CD4-positive, alpha-beta T cell treated with Interleukin-17A for 1 hour (primary cell): ENCODE data around the gene MASP1.

Source experiments
- DNase-seq: peaks from one replicate; pipeline ENCODE4 v3.0.0-alpha.2; 2020

The MASP1 gene

GRCh38 chr3:187293516-187294430 lies 2.2 kb upstream of the MASP1 start:
- no peak for DNase-seq

GRCh38 chr3:187292631-187293515 lies 1.3 kb upstream of the MASP1 start:
- no peak for DNase-seq

- no peak for DNase-seq
Measured at GRCh38 chr3:187292181-187292580, 644 bp upstream of the MASP1 start.

DNA sequence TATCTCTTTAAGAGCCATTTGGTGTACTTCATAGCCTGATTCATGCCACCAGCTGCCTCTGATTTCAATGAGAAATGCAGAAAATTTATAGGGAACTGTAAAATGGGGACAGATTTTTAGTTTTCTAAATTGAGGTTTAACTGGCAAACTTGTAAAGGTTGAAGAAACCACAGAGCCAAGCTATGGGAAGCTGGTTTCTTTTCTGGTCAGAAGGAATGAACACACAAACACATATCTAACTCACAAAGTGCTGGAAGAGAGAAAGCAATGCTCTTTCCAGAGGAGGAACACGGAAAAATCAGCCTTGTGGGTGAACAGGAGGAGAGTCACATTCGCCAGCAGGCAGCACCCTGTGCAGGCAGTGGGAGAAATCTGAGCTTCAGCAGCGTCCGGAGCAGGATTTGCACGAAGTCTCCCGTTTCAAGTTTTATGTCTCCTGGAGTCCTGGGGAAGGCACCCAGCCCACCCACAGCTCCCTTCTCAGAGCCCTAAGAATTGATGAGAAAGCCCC lies 481 bp downstream of the MASP1 start:
- no peak for DNase-seq

- no peak for DNase-seq
Measured at GRCh38 chr3:187290503-187290902, 1.0 kb downstream of the MASP1 start.

DNA sequence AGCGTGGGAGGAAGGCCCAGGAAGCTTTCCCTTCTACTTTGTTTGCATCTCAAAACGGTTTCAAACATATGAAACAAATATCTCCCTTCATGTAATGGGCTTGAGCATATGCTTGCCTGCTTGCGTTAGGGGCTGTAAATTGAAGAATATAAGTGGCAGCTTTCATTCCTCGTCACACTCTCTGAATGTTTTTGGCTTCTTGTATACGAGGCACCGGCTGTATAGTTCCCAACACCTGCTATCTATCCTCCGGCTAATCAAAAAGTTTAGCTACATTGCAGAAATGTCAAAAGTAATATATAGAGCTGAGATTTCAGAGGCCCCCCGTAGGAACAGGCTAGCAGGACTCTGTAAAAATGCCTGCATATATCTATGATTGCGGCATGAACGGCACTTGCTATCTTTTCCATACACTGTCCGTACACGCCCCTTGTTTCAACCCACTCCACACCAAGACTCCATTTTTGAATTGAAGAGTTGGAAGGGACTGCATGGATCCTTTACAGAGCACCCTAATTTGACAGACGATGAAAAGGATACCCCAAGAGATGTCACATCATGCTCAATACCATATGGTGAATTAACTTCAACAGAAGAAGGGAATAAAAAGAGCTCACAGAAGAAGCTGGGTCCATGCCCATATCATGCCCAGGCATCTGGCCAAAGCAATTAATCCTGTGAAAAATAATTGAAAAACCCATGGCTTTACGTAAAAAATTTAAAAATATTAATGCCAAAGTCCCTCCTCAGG lies 2.5 kb downstream of the MASP1 start:
- no peak for DNase-seq

- DNase-seq = no peak
Measured at GRCh38 chr3:187288131-187288854, 3.2 kb downstream of the MASP1 start.

DNA sequence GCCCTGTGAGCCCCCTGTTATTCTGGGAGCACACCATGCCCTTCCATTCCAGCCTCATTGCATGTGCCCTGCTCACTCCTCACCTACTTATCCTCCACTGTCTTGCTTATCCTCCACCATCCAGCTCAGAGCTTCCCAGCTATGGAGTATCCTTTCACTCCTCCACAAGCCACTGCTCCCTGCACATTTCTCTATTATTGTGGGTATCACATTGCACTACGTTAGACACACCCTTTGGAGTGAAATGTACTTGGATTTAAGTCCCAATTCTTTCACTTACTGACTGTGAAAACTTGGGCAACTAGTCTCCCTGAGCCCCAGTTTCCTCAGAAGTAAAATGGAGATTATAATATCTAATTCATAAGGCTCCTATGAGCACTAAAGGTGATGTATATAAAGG lies 4.3 kb downstream of the MASP1 start:
- DNase-seq = no peak

DNA sequence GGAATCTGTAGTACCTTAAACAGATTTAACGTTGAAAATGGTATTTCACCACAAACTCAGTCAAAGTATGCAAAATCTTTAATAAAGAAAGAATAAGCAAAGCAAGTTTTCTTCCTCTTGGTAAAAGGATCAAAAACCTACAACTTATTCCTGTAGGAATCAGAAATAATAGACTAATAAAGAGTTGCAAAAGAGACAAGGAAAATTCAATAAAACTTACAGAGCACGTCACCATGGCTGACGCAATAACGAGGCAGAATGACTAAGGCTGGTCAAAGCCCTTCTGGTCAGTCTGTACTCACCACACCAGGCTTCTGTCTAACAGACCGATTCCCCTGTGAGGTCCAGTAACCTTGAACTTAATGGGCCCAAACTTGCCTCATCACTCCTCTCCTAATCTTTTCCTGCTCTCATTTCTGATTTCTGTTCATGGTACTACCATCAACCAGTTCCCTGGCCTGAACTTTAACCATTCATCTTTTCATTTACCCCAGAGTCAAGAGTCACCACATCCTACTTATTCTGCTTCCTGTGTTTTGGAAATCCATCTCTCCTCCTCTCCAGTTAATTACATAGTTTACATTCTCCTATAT lies 5.0 kb downstream of the MASP1 start:
- DNase-seq = no peak

- no peak for DNase-seq
Measured at GRCh38 chr3:187281191-187281714, 10.3 kb downstream of the MASP1 start.

GRCh38 chr3:187280644-187281043 lies 10.9 kb downstream of the MASP1 start:
- no peak for DNase-seq

- DNase-seq = no peak
Measured at GRCh38 chr3:187277129-187277462, 14.4 kb downstream of the MASP1 start.

DNA sequence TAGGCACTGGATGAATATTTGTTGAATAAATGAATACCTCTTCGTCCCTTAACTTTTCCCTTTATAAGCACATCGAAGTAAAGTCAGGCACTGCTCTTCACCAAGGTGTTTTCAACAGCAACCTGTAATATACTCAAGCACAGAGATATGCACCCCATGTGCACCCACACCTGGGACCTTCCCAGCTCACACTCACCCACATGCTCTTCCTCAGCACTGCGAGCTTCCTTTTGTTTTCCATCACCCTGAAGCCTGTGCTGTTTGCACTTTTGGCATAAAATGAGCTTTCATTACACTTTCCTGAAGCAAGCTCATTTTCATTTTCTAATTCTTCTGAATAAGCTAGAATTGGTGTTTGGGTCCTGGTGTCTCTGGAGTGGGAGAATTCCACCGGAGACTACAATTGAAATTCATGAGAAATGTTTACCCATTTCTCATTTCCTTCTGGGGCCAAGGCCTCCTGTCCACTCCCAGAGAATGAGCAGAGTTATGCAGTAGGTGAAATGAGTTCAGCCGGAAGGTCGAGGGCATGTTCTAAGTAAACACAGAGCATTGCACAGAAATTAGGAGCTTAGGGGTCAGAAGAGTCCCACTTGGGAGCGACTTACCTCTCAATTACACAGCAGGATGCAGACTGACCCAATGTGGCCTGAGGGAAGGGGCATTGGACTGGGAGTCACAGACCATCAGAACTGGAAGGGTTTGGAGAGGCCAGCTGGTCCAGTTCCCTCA lies 15.0 kb downstream of the MASP1 start:
- DNase-seq = no peak

GRCh38 chr3:187274977-187275338 lies 16.6 kb downstream of the MASP1 start:
- no peak for DNase-seq

- no peak for DNase-seq
Measured at GRCh38 chr3:187274315-187274976, 17.1 kb downstream of the MASP1 start.

DNA sequence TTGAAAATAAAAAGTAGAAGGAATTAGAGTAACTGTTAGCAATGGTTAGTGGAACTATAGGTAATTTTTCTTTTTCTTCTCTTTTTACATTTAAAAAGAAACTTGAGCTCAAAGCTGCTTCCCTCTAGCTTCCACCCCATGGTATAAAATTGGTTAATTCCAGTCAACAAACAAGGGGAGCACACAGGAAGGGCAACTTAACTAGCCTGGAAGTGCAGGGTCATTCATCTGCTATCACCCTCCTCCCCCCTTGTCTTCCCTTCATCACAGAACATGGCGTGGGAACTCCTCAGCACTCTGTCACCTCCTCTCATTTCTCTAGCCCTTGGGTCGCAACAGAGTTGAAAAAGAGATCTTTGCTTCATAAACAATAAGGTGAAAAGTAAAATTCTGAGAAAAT lies 20.0 kb downstream of the MASP1 start:
- DNase-seq = no peak

DNA sequence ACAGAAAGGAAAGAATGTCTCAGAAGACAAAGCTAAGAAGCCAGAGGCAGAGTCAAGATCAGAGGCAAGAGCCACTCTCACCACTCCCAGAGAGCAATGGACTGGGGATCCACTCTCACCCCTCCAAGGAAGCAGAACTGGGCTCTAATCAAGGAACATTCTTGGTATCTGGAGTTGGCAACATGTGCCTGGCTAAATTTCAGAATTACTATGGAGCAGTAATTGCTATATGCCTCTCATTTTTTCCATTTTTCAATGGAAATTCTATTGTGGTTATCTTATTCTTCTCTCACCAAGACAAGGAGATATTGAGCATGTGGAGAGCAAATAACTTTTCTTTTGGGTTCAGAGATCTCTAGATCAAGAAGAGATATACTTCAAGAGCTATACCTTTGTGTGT lies 22.1 kb downstream of the MASP1 start:
- no peak for DNase-seq

- no peak for DNase-seq
Measured at GRCh38 chr3:187267306-187267705, 24.2 kb downstream of the MASP1 start.

DNA sequence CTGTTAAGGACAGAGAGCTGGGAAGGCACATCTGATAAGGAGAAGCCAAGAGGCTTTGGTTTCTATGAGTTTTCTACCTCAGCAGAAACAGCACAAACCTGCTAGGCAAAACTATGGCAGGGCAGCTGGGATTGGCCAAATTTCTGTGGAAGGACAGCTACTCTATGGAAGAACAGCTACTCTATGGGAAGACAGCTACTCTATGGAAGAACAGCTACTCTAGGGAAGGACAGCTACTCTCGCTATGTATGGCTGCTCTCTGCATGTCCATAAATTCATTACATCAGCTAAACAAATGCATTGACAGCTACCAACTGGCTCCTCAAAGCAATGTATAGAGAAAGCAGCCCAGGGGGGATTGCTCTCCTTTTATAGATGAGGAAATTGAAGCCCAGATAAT lies 24.8 kb downstream of the MASP1 start:
- no peak for DNase-seq

- no peak for DNase-seq
Measured at GRCh38 chr3:187265461-187265955, 26.0 kb downstream of the MASP1 start.
